ENCODE results near the gene SLC38A11.

DNA sequence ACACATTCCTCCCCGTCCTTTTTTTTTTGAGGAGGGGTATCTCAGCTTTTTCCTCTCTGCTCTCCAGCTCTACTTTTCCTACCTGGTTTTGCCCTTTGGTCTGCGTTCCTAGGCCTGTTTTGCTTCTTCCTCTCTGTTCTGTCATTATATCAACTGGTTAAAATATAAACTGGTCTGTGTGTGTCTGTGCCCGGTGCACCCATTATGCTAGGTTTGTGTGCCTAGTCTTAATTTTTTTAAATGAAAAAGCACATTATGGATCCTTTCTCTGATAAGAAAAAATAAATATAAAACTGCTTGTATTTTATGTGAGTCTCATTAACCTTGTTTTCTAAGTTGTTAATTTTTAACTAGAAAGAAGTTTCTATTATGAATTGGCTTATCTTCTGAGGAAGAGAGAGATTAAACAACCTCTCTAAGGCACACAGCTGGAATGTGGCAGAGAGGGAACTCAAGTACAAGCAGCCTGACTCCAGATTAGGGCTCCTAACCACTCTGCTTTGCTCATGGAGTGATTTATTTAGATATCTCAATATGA is 17.4 kb downstream of the SLC38A11 start:
- TF ChIP-seq, protein P1, sequence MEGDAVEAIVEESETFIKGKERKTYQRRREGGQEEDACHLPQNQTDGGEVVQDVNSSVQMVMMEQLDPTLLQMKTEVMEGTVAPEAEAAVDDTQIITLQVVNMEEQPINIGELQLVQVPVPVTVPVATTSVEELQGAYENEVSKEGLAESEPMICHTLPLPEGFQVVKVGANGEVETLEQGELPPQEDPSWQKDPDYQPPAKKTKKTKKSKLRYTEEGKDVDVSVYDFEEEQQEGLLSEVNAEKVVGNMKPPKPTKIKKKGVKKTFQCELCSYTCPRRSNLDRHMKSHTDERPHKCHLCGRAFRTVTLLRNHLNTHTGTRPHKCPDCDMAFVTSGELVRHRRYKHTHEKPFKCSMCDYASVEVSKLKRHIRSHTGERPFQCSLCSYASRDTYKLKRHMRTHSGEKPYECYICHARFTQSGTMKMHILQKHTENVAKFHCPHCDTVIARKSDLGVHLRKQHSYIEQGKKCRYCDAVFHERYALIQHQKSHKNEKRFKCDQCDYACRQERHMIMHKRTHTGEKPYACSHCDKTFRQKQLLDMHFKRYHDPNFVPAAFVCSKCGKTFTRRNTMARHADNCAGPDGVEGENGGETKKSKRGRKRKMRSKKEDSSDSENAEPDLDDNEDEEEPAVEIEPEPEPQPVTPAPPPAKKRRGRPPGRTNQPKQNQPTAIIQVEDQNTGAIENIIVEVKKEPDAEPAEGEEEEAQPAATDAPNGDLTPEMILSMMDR (conservative IDR thresholded peaks at IDR 0.05; ENCODE audit: low read depth, low read length): no peak
- TF ChIP-seq EZH2 (IDR thresholded peaks at IDR 0.05; ENCODE audit: borderline replicate concordance, low read depth, low read length, poor library complexity, severe bottlenecking): no peak

Measured in A673 (cell line).